GM12873 (cell line): Measurements from ENCODE around the gene PRELID1.
A peak's percentile ranks its signal among the peaks of the same experiment; 100 is the strongest.

Experiments
- CTCF ChIP-seq: IDR thresholded peaks from 2 replicates; pipeline ENCODE4 v1.5.1; 2012; ENCODE audit warnings: low read depth, mild to moderate bottlenecking, moderate library complexity, low read length, control low read depth; ENCODE audit not compliant: insufficient read depth; ENCODE audit errors: missing control alignments

The PRELID1 gene

GRCh38 chr5:177311392-177311722 lies 7.8 kb downstream of the PRELID1 start:
- TF ChIP-seq CTCF = no peak

GRCh38 chr5:177311723-177312648 lies 8.4 kb downstream of the PRELID1 start, which contains the start of gene MXD3:
MXD3 (minus strand) TSS chr5:177311898; CDS start chr5:177311830, 68 bp downstream.
- TF ChIP-seq CTCF = no peak

- peak; percentile 33 for TF ChIP-seq CTCF
Measured at GRCh38 chr5:177312649-177313181, 9.1 kb downstream of the PRELID1 start.

GRCh38 chr5:177313561-177314259 lies 10.1 kb downstream of the PRELID1 start:
- no peak for TF ChIP-seq CTCF

GRCh38 chr5:177314376-177315342 lies 11.1 kb downstream of the PRELID1 start:
- TF ChIP-seq CTCF = no peak

GRCh38 chr5:177315411-177315810 lies 11.8 kb downstream of the PRELID1 start:
- no peak for TF ChIP-seq CTCF

- TF ChIP-seq CTCF = no peak
Measured at GRCh38 chr5:177316005-177316404, 12.4 kb downstream of the PRELID1 start.
